KMS-11 (cell line): ENCODE results near the gene ZNF688.

Experiments used
- H2AFZ ChIP-seq: fragments of 200-600 bp; sonication (generic); 2 replicates; pipeline ENCODE4 v1.6.1; 2016; ENCODE audit warnings: antibody characterized with exemption, mixed run types, low read depth
- H3K27ac ChIP-seq: fragments of 200-600 bp; sonication (generic); 2 replicates; pipeline ENCODE4 v1.6.1; 2016; ENCODE audit warnings: mild to moderate bottlenecking, mixed run types
- H3K27me3 ChIP-seq: fragments of 200-600 bp; sonication (generic); 2 replicates; pipeline ENCODE4 v1.6.1; 2017; ENCODE audit warnings: mild to moderate bottlenecking, low read depth, mixed run types, moderate library complexity; ENCODE audit not compliant: insufficient read depth
- H3K36me3 ChIP-seq: fragments of 200-600 bp; sonication (generic); 2 replicates; pipeline ENCODE4 v1.6.1; 2017; ENCODE audit warnings: mild to moderate bottlenecking, mixed run types; ENCODE audit not compliant: insufficient read depth
- H3K4me1 ChIP-seq: fragments of 200-600 bp; sonication (generic); 2 replicates; pipeline ENCODE4 v1.6.1; 2016; ENCODE audit warnings: mild to moderate bottlenecking, low read depth, mixed run types; ENCODE audit not compliant: poor library complexity, severe bottlenecking
- H3K4me2 ChIP-seq: fragments of 200-600 bp; sonication (generic); 2 replicates; pipeline ENCODE4 v1.7.0; 2016; ENCODE audit warnings: mild to moderate bottlenecking, mixed run types
- H3K4me3 ChIP-seq: fragments of 200-600 bp; sonication (generic); IDR thresholded peaks from 2 replicates; pipeline ENCODE4 v1.6.1; 2017; ENCODE audit warnings: low read depth, low read length, mixed read lengths; ENCODE audit not compliant: insufficient read depth
- H3K79me2 ChIP-seq: fragments of 200-600 bp; sonication (generic); 2 replicates; pipeline ENCODE4 v1.6.1; 2016; ENCODE audit warnings: low read depth, mixed run types; ENCODE audit not compliant: insufficient read depth
- H3K9ac ChIP-seq: fragments of 200-600 bp; sonication (generic); 2 replicates; pipeline ENCODE4 v1.6.1; 2016; ENCODE audit warnings: mild to moderate bottlenecking, mixed run types
- H4K20me1 ChIP-seq: fragments of 200-600 bp; sonication (generic); 2 replicates; pipeline ENCODE4 v1.6.1; 2016; ENCODE audit warnings: mild to moderate bottlenecking, mixed run types; ENCODE audit not compliant: insufficient read depth
- TF ChIP-seq, protein P1 (sequence below): fragments of 200-600 bp; sonication (generic); conservative IDR thresholded peaks from 2 replicates; pipeline ENCODE4 v1.6.1; 2017; ENCODE audit warnings: low read depth, mild to moderate bottlenecking, antibody characterized with exemption, low read length, moderate library complexity, mixed read lengths

ZNF688 gene

DNA sequence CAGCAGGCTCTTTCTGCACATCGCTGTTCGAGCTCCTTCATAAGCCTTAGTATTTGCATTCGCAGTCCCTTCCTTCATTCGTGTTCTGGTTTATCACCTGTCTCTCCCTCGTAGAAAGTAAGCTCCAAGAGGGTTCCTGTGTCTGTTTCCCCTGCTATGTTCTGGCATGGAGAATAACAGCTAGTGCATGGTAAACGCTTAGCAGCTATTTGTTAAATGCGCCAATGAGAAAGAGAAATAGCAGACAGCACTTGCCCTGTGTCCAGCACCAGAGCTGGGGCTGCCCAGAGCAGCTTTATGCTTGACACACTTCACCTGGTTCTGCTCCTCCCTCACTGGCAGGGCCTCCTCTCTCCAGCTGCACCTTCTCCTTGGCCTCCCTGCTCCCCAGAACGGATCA is 5.5 kb downstream of the ZNF688 start:
- Histone ChIP-seq H3K9ac (no peak overlapping the region), H3K4me3 (no peak overlapping the region), H3K4me1 (peaks cover 45% of the 10 kb centered on the region), H3K4me2 (no peak overlapping the region), H4K20me1 (no peaks in the 10 kb centered on the region), H3K27me3 (no peaks in the 10 kb centered on the region), H3K79me2 (no peaks in the 10 kb centered on the region), H2AFZ (no peak overlapping the region), H3K36me3 (no peaks in the 10 kb centered on the region), H3K27ac (peak overlapping the region; percentile 77; the same call in 1 of the 2 replicates)
- TF ChIP-seq, protein P1, sequence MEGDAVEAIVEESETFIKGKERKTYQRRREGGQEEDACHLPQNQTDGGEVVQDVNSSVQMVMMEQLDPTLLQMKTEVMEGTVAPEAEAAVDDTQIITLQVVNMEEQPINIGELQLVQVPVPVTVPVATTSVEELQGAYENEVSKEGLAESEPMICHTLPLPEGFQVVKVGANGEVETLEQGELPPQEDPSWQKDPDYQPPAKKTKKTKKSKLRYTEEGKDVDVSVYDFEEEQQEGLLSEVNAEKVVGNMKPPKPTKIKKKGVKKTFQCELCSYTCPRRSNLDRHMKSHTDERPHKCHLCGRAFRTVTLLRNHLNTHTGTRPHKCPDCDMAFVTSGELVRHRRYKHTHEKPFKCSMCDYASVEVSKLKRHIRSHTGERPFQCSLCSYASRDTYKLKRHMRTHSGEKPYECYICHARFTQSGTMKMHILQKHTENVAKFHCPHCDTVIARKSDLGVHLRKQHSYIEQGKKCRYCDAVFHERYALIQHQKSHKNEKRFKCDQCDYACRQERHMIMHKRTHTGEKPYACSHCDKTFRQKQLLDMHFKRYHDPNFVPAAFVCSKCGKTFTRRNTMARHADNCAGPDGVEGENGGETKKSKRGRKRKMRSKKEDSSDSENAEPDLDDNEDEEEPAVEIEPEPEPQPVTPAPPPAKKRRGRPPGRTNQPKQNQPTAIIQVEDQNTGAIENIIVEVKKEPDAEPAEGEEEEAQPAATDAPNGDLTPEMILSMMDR, result no peak

DNA sequence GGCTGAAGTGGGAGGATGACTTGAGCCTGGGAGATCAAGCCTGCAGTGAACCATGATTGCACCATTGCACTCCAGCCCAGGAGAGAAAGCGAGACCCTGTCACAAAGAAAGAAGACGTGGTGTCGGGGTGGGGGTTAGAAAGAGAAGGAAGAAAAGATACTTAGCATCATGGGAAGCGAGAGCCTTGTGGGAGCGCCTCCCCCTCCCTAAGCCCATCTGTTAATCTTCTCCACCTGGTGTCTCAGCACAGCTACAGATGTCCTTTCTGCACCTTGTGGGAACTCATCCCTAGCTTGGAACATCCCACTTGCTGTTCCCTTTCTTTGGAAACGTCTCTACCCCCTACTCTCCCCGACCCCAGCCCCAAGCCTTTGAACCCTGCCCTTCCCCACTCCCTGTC is 6.0 kb downstream of the ZNF688 start:
- H3K4me2 ChIP-seq, result no peak overlapping the region
- no peaks in the 10 kb centered on the region for H3K79me2 ChIP-seq
- TF ChIP-seq, protein P1, result no peak
- H3K4me3 ChIP-seq, result no peak overlapping the region
- no peak overlapping the region for H2AFZ ChIP-seq
- no peaks in the 10 kb centered on the region for H3K27me3 ChIP-seq
- H3K27ac ChIP-seq, result no peak overlapping the region
- H3K9ac ChIP-seq, result no peak overlapping the region
- peaks cover 45% of the 10 kb centered on the region for H3K4me1 ChIP-seq
- H3K36me3 ChIP-seq, result no peaks in the 10 kb centered on the region
- no peaks in the 10 kb centered on the region for H4K20me1 ChIP-seq

DNA sequence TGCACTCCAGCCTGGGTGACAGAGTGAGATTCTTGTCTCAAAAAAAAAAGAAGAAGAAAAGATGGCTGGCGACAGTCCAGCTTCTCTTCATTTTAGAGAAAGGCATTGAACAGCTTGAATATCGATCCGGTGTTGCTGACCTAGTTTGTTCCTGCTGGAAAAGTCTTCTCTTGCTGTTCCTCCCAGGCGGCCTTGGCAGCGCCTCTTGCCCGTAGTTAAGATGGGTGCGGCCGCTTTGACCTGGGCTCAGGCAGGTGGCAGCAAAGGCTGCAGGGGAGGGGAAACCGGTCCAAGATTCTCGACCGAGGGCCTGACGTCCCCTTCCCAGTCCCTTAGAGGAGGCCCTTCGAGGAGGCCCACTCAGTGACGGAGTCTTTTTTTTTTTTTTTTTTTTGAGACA is 9.5 kb downstream of the ZNF688 start:
- Histone ChIP-seq H3K27ac (peak overlapping the region; percentile 37; the same call in 1 of the 2 replicates), H3K4me2 (peak overlapping the region; percentile 48; the same call in 1 of the 2 replicates), H3K9ac (peak overlapping the region; percentile 56; the same call in 1 of the 2 replicates), H3K27me3 (no peaks in the 10 kb centered on the region), H4K20me1 (no peaks in the 10 kb centered on the region), H3K4me1 (peaks cover 23% of the 10 kb centered on the region), H3K4me3 (no peak overlapping the region), H3K79me2 (peaks cover 4% of the 10 kb centered on the region), H3K36me3 (no peaks in the 10 kb centered on the region), H2AFZ (peak overlapping the region; percentile 74)
- TF ChIP-seq, protein P1, result no peak

DNA sequence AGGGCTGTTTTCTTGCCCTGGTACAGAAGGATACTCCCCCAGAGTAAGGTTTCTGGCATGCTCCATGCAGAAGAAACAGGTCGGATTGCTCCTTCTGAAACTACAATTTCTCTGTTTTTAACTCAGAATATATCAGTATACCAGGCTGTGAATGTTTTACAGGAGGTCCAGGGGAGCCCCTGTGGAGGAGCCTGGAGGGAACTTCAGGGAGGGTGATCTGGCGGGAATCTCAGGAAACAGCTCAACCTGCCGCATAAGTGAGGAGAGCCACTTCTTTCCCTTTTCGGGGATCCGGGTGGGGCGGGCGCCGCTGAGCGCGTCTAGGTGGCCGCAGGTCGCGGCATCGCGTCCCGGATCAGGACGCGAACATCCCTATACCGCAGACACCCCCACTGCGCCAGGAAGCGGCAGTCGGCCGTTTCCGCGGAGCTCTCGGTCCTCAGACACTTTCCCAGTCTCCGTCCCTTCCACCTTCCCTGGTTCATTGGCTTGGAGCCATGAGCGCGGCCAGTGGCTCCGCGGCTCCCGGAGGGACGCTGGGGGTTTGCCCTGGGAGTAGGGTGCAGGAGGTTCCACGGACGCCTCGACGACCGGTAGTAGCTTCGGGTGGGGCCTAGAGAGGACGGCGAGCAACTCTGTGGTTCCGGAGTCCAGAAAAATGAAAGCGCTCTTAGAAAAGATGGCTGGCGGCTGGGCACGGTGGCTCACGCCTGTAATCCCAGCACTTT is 10.3 kb downstream of the ZNF688 start:
- TF ChIP-seq, protein P1, result no peak
- H3K36me3 ChIP-seq, result no peaks in the 10 kb centered on the region
- no peaks in the 10 kb centered on the region for H3K27me3 ChIP-seq
- H3K4me2 ChIP-seq, result peak overlapping the region; percentile 48
- peak overlapping the region; percentile 74 for H2AFZ ChIP-seq
- no peaks in the 10 kb centered on the region for H4K20me1 ChIP-seq
- peaks cover 22% of the 10 kb centered on the region for H3K4me1 ChIP-seq
- no peak overlapping the region for H3K4me3 ChIP-seq
- H3K27ac ChIP-seq, result peak overlapping the region; percentile 37; the same call in 1 of the 2 replicates
- peaks cover 12% of the 10 kb centered on the region for H3K79me2 ChIP-seq
- H3K9ac ChIP-seq, result peak overlapping the region; percentile 56; the same call in 1 of the 2 replicates
